ENCODE results near the gene TSR3. TPM values are rescaled to one million over a fixed set of nuclear protein-coding genes. Genes with fewer than 3 reads are reported as not detected.

The TSR3 gene
- total RNA-seq, 1 experiment from 2014 or later = 58.8 TPM

DNA sequence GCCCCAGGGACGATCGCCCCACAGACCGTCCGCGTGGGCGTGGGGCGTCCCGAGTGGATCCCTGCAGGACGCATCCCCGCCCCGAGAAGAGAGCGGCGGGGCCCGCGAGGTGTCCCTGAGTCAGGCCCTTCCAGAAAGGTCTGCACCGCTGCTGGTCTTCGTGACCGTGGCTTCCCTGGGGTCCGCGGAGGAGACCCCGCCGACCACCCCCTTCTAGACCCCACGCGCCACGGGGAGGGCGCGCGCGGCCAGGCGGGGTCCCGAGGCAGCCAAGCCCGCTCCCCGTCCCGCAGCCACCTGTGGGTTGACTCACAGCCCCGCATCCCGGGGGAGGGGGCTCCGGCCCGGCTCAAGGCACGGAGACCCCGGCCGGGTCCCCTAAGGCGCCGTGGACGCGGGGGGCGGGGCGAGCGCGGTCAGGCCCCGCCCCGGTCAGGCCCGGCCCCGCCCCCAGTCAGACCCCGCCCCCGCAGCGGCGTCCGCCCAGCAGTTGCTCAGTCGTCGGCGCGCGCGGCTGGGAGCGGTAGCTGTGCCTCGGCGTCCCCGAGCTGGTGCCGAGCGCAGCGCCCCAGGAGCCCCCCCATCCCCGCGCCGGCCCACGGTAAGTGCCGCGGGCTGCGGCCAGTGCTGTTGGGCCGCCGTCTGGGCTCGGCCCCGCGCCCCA lies 18.4 kb downstream of the TSR3 start, which contains the start of gene BAIAP3:
Gene BAIAP3, plus strand, starts transcription at position 497 of the 664 bp plus-strand sequence. CDS start 4,905 bp downstream, outside the sequence.
- no peak within 1 kb of the TSS for H2BK20ac ChIP-seq (ENCODE audit: low read depth, low read length, poor library complexity, severe bottlenecking)
- no peak within 1 kb of the TSS for H3K56ac ChIP-seq (ENCODE audit: insufficient read length, low read depth, low read length)
- peak within 1 kb of the TSS; percentile 91 for H3K14ac ChIP-seq (ENCODE audit: insufficient read depth, low read length)
- Mint-ChIP-seq H3K27me3 (ENCODE audit: low read depth) (peaks cover 45% of the 10 kb centered on the region), H3K9me3 (no peaks in the 10 kb centered on the region), H3K4me3 (peak within 1 kb of the TSS; percentile 49 to 84), H3K27ac (no peak within 1 kb of the TSS), H3K4me1 (peaks cover 12 to 18% of the 10 kb centered on the region in 2 experiments), H3K36me3 (ENCODE audit: insufficient read depth in 1 of 3, low read depth in 3 of 3) (no peaks in the 10 kb centered on the region)
- H3K18ac ChIP-seq (ENCODE audit: insufficient read length, low read depth, low read length) = peak within 1 kb of the TSS; percentile 96
- TF ChIP-seq, protein P1, sequence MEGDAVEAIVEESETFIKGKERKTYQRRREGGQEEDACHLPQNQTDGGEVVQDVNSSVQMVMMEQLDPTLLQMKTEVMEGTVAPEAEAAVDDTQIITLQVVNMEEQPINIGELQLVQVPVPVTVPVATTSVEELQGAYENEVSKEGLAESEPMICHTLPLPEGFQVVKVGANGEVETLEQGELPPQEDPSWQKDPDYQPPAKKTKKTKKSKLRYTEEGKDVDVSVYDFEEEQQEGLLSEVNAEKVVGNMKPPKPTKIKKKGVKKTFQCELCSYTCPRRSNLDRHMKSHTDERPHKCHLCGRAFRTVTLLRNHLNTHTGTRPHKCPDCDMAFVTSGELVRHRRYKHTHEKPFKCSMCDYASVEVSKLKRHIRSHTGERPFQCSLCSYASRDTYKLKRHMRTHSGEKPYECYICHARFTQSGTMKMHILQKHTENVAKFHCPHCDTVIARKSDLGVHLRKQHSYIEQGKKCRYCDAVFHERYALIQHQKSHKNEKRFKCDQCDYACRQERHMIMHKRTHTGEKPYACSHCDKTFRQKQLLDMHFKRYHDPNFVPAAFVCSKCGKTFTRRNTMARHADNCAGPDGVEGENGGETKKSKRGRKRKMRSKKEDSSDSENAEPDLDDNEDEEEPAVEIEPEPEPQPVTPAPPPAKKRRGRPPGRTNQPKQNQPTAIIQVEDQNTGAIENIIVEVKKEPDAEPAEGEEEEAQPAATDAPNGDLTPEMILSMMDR (conservative IDR thresholded peaks at IDR 0.05) = no peak
- no peak within 1 kb of the TSS for H2BK12ac ChIP-seq (ENCODE audit: insufficient read length, low read depth, low read length)
- WGBS (ENCODE audit: extremely low coverage, insufficient read length, low lambda C conversion rate) = no CpG with 5 or more reads among the region's 83 CpGs
- H3K4me2 ChIP-seq (ENCODE audit: insufficient read depth, insufficient read length, low read length) = peak within 1 kb of the TSS; percentile 73
- H3K27ac ChIP-seq (ENCODE audit: insufficient read length, low read depth, low read length) = no peak within 1 kb of the TSS
- no peak within 1 kb of the TSS for H2BK5ac ChIP-seq (ENCODE audit: insufficient read length, low read length)
- H2AFZ ChIP-seq (ENCODE audit: low read length) = no peak within 1 kb of the TSS
- peaks cover 20% of the 10 kb centered on the region for H3K23me2 ChIP-seq (ENCODE audit: insufficient read length, low read depth, low read length, poor library complexity, severe bottlenecking)
- peak; percentile 70 for DNase-seq
- no peak within 1 kb of the TSS for H2BK120ac ChIP-seq (ENCODE audit: low read depth, low read length, poor library complexity, severe bottlenecking)
- H3K4me1 ChIP-seq (ENCODE audit: insufficient read depth, low read length) = no peaks in the 10 kb centered on the region
- H3K79me1 ChIP-seq (ENCODE audit: insufficient read depth, low read depth, low read length, poor library complexity, severe bottlenecking) = no peaks in the 10 kb centered on the region
- peak within 1 kb of the TSS; percentile 73 for H3K4ac ChIP-seq (ENCODE audit: low read depth, low read length)
- no peak within 1 kb of the TSS for H4K8ac ChIP-seq (replicated peaks; ENCODE audit: insufficient read length, low read depth, low read length)
- H4K5ac ChIP-seq (ENCODE audit: insufficient read length, low read depth, low read length) = no peak within 1 kb of the TSS
- H4K20me1 ChIP-seq (ENCODE audit: control insufficient read depth, insufficient read depth, insufficient read length) = no peaks in the 10 kb centered on the region
- H3K23ac ChIP-seq (ENCODE audit: insufficient read length, low read depth, low read length) = no peak within 1 kb of the TSS
- peak within 1 kb of the TSS; percentile 60 for H4K91ac ChIP-seq (ENCODE audit: insufficient read length, low read depth, low read length)
- H2AK5ac ChIP-seq (ENCODE audit: insufficient read length, low read length) = no peak within 1 kb of the TSS
- H2BK15ac ChIP-seq (ENCODE audit: low read depth, low read length) = no peak within 1 kb of the TSS
- no peak within 1 kb of the TSS for H3K9ac ChIP-seq (ENCODE audit: extremely low read depth, insufficient read length, low read length)
- H3K9me3 ChIP-seq (ENCODE audit: control insufficient read depth, low read depth, low read length) = no peaks in the 10 kb centered on the region
- H3T11ph ChIP-seq (ENCODE audit: low read length) = no peak within 1 kb of the TSS
- peaks cover 16% of the 10 kb centered on the region; the same call in 1 of the 2 replicates for H3K27me3 ChIP-seq (ENCODE audit: insufficient read depth, low read length)
- H3K79me2 ChIP-seq (ENCODE audit: insufficient read depth, low read length) = no peaks in the 10 kb centered on the region
